H1 (cell line): Measurements from ENCODE around the gene TEX48.

ENCODE experiments used
- CBX5 ChIP-seq: fragments of 300-800, 300-1000 bp; sonication (generic); IDR thresholded peaks from 2 replicates; pipeline ENCODE4 v1.7.1; 2016; ENCODE audit warnings: antibody characterized with exemption, low read length, low read depth
- CTCF ChIP-seq, 3 experiments: IDR thresholded peaks; 1 replicate in 2 of 3; 2 replicates in 1 of 3; pipeline versions ENCODE4 v1.5.1 to v1.6.1; 2011; ENCODE audit warnings: low read length in 3 of 3, mild to moderate bottlenecking in 3 of 3, inconsistent platforms in 2 of 3, low read depth in 1 of 3, moderate library complexity in 1 of 3; ENCODE audit not compliant: insufficient read depth in 1 of 3; ENCODE audit errors: control extremely low read depth in 1 of 3
- FOSL1 ChIP-seq: IDR thresholded peaks from 2 replicates; pipeline ENCODE4 v1.6.1; 2011; ENCODE audit warnings: mild to moderate bottlenecking, low read depth, low read length, moderate library complexity; ENCODE audit not compliant: insufficient read depth
- PHF8 ChIP-seq: fragments of 200-600 bp; sonication (generic); conservative IDR thresholded peaks from 2 replicates; pipeline ENCODE4 v1.7.1; 2012; ENCODE audit warnings: low read depth, mild to moderate bottlenecking, inconsistent platforms, low read length, moderate library complexity
- POLR2A ChIP-seq, 2 experiments: IDR thresholded peaks; 1 replicate in 1 of 2; 2 replicates in 1 of 2; pipeline ENCODE4 v1.6.1; 2011; ENCODE audit warnings: low read depth in 2 of 2, low read length in 2 of 2, mild to moderate bottlenecking in 2 of 2; ENCODE audit errors: control extremely low read depth in 1 of 2
- POLR2AphosphoS5 ChIP-seq: IDR thresholded peaks from 2 replicates; pipeline ENCODE4 v1.6.1; 2011; ENCODE audit warnings: low read depth, low read length
- RFX5 ChIP-seq: IDR thresholded peaks from 2 replicates; pipeline ENCODE4 v1.6.1; 2011; ENCODE audit warnings: low read depth, low read length, improper control_type of control experiment, borderline replicate concordance
- RNF2 ChIP-seq: fragments of 200-900, 300-1000 bp; sonication (generic); IDR thresholded peaks from 2 replicates; pipeline ENCODE4 v1.7.1; 2016; ENCODE audit warnings: borderline replicate concordance, low read depth, mild to moderate bottlenecking, antibody characterized with exemption, low read length; ENCODE audit not compliant: poor library complexity, severe bottlenecking; ENCODE audit errors: missing control alignments
- SP4 ChIP-seq: IDR thresholded peaks from 2 replicates; pipeline ENCODE4 v1.6.1; 2012; ENCODE audit warnings: low read length, inconsistent platforms
- TAF1 ChIP-seq: IDR thresholded peaks from 2 replicates; pipeline ENCODE4 v1.6.1; 2011; ENCODE audit warnings: mild to moderate bottlenecking, low read depth, low read length
- TCF12 ChIP-seq: IDR thresholded peaks from 2 replicates; pipeline ENCODE4 v1.6.1; 2011; ENCODE audit warnings: low read depth, mild to moderate bottlenecking, low read length

DNA sequence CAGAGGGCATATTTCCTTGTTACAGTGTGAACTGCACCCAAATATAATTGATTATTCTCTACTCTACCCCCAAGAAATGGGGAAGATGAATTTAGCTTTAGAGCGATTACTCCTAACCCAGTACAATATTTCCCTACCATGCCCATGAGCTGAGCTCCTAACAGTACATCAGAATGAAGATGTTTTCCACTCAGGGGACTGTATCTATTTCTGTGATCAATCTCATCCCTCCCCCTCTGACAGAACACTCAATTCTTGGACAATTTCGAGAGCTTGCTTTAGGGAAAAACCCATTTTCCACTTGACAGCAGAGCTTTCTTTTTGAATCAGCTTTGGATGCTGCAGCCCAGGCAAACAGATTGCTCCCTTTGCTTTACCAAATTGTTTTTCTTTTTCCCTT is 24.7 kb upstream of the TEX48 start:
- no peak for TF ChIP-seq RFX5
- TF ChIP-seq SP4, result no peak
- TF ChIP-seq FOSL1, result no peak
- no peak for TF ChIP-seq TAF1
- no peak for TF ChIP-seq CTCF (IDR thresholded peaks at IDR 0.05; ENCODE audit: control extremely low read depth in 1 of 3, insufficient read depth in 1 of 3, low read depth in 1 of 3, low read length in 3 of 3)
- no peak for TF ChIP-seq PHF8
- TF ChIP-seq CBX5, result no peak
- TF ChIP-seq POLR2A (IDR thresholded peaks at IDR 0.05; ENCODE audit: control extremely low read depth in 1 of 2, low read depth in 2 of 2, low read length in 2 of 2), result no peak
- no peak for TF ChIP-seq TCF12
- no peak for TF ChIP-seq RNF2
- no peak for TF ChIP-seq POLR2AphosphoS5
